Activated CD4-positive, CD25-positive, alpha-beta regulatory T cell (primary cell): ENCODE data around the gene PAFAH2.

Experiments
- DNase-seq, 4 experiments: peaks; one replicate each; lab custom pipeline; 2025; lab: John Stamatoyannopoulos, UW

PAFAH2 gene

GRCh38 chr1:25929016-25929415, 68.8 kb downstream of the PAFAH2 start:
- DNase-seq = no peak

GRCh38 chr1:25927521-25928265, 70.2 kb downstream of the PAFAH2 start:
- no peak for DNase-seq

GRCh38 chr1:25926731-25927496, 70.9 kb downstream of the PAFAH2 start:
- DNase-seq = no peak

GRCh38 chr1:25924454-25924853, 73.4 kb downstream of the PAFAH2 start:
- no peak for DNase-seq

- peak in 1 of 4 experiments; percentile 27 for DNase-seq
Observed at GRCh38 chr1:25922971-25923552, 74.8 kb downstream of the PAFAH2 start.

DNA sequence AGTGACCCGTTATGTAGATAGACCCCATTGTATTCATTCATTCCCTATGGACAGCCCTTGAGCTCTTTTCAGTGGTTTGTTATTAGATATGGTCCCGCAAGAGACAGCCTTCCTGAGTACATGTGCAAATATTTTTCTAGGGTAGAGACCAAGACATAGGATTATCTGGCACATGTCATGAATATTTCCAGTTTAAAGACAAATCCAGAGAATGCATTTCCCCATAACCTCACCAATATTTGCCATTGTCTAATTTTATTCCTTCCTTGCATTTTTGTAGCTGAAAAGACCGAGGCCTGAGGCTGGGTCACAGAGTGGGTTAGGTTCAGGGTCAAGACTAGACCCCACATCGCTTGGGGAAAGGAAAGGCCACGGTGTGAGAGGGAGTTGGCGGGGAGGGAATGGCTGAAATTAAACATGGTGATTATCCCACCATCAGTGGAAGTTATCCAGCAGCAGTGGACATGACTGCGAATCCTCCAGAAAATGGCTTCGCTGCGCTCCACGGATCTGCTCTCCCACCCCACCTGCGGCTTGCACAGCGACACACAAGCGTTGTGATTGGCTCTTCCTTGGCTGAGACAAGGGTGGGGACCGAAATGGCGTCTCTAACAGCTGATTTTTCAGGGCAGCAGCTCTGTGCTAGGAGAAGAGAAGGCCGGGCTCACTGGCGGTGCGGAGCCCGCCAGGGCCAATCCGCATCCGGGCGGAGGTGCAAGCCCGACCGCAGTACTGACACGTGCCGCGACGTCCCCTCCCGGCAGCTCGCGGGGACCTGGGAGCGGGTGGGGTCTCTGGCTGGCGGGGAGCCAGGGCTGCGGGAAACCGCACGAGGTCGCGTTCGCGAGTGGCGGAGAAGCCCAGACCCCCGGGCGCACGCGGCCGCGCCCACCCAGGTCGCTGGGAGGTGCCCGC, 75.5 kb downstream of the PAFAH2 start:
- peak in 2 of 4 experiments; percentile 10 to 14 for DNase-seq

DNA sequence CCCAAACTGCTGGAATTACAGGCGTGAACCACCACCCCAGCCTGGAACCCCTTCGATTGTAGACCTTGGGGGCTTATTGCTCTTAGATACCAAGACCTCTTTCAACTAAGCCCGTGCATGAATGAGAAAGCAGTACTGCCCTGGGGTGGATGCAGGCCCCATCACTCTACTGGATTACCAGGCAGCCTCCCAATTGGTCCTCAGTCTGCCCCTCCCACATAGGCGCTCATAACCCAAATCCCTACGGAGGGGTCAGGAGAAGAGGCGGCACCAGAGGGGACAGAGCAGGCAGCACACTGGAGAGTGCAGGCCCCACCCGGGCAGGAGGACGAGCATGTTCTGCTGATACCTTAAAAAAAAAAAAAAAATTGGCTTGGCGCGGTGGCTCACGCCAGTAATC, 79.2 kb downstream of the PAFAH2 start:
- no peak for DNase-seq

DNA sequence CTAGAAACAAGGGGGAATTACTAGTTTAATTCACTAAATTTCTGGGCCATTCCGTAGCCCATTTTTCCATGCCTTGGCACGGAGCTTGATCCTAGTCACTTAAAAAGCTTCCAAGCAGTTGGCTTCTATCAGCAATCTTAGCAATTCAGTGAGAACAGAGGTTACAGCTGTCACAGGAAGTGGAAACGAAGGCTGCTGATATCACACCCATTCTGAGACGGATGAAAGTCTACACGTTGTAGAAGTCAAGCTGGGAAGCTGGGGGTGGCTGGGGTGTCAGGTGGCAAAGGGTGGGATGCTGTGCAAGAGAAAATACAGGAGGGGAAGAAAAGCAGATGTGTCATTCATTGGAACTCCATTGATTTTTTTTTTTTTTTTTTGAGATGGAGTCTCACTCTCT, 79.9 kb downstream of the PAFAH2 start:
- DNase-seq = no peak

DNA sequence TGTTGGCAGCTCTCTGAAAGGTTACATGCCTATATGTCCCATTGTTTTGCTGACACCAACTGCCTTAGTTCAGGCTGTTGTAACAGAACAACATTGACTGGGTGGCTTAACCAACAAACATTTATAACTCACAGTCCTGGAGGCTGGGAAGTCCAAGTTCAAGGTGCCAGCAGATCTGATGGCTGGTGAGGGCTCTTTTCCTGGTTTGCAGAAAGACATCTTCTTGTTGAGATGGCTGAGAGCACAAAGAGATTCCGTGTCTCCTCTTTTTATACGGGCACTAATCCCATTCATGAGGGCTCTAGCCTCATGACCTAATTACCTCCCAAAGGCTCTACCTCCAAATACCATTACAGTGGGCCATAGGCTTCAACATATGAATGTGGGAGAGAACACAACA, 81.4 kb downstream of the PAFAH2 start:
- no peak for DNase-seq

GRCh38 chr1:25914074-25914995, 83.5 kb downstream of the PAFAH2 start:
- no peak for DNase-seq

DNA sequence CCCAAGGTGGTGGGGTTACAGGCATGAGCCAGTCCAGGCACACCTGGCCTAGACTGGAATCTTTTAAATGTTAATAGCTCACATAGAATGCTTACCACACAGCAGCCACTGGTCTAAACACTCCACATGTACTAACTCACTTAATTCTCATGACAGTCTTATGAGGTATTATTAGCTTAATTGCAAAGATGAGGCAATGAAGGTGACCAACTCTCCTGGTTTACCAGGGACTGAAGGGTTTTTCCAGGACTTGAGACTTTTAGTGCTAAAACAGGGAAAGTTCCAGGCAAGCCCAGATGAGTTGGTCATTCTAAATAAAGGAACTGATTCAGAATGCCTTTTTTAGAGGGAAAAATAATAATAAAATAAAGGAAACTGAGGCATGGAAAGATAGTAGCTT, 84.7 kb downstream of the PAFAH2 start:
- no peak for DNase-seq

DNA sequence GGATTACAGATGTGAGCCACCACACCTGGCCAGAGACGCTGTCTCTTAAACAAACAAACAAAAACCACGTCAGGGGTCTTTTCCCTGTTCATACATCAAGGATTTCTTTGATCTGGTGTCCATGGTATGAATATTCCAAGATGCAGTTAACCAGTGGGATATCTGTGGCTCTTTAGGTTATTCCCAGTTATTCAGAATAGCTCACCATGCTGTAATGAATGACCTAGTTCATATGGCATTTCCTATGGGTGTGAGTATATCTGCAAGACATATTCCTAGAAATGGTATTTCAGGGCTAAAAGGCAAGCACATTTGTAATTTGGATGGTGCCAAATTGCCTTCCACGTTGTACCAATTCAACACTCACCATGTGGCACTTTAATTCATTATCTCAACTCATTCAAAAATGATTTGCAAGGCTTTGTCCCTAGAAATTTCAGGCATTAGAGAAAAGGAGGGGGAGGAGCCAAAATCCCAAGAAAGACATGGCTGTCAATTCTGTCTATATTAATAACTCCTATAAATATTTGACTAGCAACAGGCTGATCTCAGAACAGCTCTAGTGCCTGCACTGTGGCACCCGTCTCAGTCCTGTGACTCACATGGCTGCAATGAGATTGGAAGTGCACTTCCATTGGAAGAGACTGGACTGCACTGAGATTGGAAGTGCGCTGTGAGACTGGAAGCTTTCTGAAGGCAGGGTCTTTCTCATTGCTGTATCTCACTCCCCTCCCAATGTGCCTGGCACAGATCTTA, 85.6 kb downstream of the PAFAH2 start:
- no peak for DNase-seq

DNA sequence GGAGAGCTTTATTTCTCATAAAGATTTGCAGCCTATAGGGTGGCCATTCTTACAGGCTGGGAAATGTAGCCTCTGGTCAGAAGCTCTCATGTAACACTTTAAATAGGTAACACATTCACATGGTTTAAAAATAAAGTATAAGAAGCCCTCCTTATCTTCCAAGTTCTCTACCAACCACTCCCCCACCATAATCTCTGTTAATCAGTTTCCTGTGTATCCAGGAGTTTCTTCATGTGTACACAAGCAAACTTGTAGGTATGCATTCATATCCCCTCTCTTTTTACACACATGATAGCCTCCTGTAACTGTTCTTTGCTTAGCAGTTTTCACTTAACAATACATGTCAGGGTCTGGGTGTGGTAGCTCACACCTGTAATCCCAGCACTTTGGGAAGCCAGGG, 86.7 kb downstream of the PAFAH2 start:
- no peak for DNase-seq
